T-helper 2 cell treated with Interferon-gamma antibody and Interleukin-4, amounts not matched to agents 5 μg/mL and 100 μg/mL, for 36 hours (primary cell): ENCODE results near the gene RNU5B-1.
"Not testable (repeated sequence)": the region's sequence is repeated elsewhere in the genome, so short reads cannot be mapped to it uniquely, and the experiment has no call there.

ENCODE experiments used
- DNase-seq: peaks from one replicate; pipeline ENCODE4 v3.0.0; 2021; ENCODE audit warnings: low spot score
- H3K27ac Mint-ChIP-seq: one replicate; pipeline ENCODE4 v1.8.0; 2021; ENCODE audit warnings: mild to moderate bottlenecking, mixed read lengths
- H3K27me3 Mint-ChIP-seq: one replicate; pipeline ENCODE4 v1.8.0; 2021; ENCODE audit warnings: low read depth, mixed read lengths
- H3K36me3 Mint-ChIP-seq: one replicate; pipeline ENCODE4 v1.8.0; 2021; ENCODE audit warnings: low read depth, mixed read lengths
- H3K4me1 Mint-ChIP-seq: one replicate; pipeline ENCODE4 v1.8.0; 2021; ENCODE audit warnings: low read depth, mixed read lengths
- H3K4me3 Mint-ChIP-seq: one replicate; pipeline ENCODE4 v1.8.0; 2022; ENCODE audit warnings: mild to moderate bottlenecking, moderate library complexity, mixed read lengths
- H3K9me3 Mint-ChIP-seq: one replicate; pipeline ENCODE4 v1.8.0; 2021; ENCODE audit warnings: mixed read lengths

The RNU5B-1 gene

DNA sequence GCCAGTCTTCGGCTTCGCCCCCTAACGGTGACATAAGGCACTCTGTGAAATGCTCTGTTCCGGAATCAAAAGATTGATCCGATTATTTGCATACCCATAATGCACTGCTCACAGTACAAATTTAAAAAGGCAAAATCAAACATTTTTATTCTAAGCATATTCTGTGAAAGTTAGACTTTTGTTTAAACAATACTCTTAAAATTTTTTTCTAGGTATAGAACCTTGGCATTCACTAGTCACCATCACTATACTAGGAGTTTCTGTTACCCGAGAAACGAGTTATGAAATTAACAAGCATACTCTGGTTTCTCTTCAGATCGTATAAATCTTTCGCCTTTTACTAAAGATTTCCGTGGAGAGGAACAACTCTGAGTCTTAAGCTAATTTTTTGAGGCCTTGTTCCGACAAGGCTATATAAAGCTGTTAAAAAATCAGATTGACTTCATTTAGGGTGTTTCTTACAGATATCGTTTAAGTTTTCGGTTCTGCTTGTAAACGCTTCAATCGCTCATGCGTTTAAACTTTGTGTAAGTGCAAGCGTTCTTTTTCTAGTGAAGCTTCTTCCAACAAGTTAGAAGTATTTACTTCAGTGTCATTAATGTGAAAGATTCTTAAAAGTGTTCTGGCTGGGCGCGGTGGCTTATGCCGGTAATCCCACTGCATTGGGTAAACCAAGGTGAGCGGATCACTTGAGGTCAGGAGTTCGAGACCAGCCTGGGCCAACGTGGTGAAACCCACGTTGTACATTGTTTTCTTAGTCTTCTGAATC, at the start of gene RNU5B-1:
Gene RNU5B-1 (plus strand): TSS at position 297 of the 769 bp plus-strand sequence.
- H3K27ac Mint-ChIP-seq = peak within 1 kb of the TSS; percentile 97
- peaks cover 31% of the 10 kb centered on the region for H3K4me1 Mint-ChIP-seq
- H3K36me3 Mint-ChIP-seq = no peaks in the 10 kb centered on the region
- peaks cover 6% of the 10 kb centered on the region for H3K27me3 Mint-ChIP-seq
- no peaks in the 10 kb centered on the region for H3K9me3 Mint-ChIP-seq
- DNase-seq = peak; percentile 85
- H3K4me3 Mint-ChIP-seq = peak within 1 kb of the TSS; percentile 98

GRCh38 chr15:65254758-65255157, 49.7 kb upstream of the RNU5B-1 start:
- Mint-ChIP-seq H3K9me3 (no peaks in the 10 kb centered on the region), H3K4me3 (no peak overlapping the region), H3K27me3 (no peaks in the 10 kb centered on the region), H3K4me1 (no peaks in the 10 kb centered on the region), H3K27ac (no peak overlapping the region), H3K36me3 (peaks cover 9% of the 10 kb centered on the region)
- DNase-seq = no peak

DNA sequence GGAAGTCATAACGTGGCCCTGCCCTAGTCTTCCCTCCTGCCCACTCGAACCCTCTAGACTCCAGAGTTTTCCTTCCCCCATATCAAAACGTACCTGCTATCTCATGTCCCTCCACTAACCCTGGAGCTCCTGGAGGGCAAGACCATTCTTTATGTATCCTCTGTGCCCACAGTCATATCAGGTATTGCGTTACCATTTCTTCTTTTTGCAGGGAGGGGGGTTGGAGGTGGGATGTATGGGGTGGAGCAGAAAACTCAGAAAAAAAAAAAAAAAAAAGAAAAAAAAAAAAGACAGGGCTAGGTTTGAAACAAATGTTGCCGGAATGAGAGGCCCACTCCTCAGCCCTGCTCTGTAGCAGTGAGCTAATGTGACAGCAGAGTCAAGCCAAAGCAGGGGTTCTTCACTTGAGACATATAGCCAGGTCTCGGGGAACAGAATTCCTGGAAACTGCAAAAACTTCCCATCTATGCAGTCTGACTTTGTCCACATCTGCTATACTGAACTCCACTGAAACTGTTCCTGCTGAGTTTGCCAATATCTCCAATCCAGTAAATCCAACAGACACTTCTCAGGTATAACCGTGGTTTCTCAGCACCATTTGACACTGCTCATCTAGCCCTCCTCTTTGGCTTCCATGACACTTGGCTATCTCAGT, 48.9 kb upstream of the RNU5B-1 start:
- Mint-ChIP-seq H3K27me3 (no peaks in the 10 kb centered on the region), H3K4me1 (no peaks in the 10 kb centered on the region), H3K36me3 (peaks cover 12% of the 10 kb centered on the region), H3K9me3 (no peaks in the 10 kb centered on the region), H3K4me3 (no peak overlapping the region), H3K27ac (no peak overlapping the region)
- no peak for DNase-seq

GRCh38 chr15:65258375-65259262, 45.9 kb upstream of the RNU5B-1 start:
- Mint-ChIP-seq H3K36me3 (peaks cover 27% of the 10 kb centered on the region), H3K9me3 (no peaks in the 10 kb centered on the region), H3K27ac (no peak overlapping the region), H3K4me3 (no peak overlapping the region), H3K4me1 (no peaks in the 10 kb centered on the region), H3K27me3 (no peaks in the 10 kb centered on the region)
- DNase-seq = no peak

GRCh38 chr15:65259367-65259797, 45.1 kb upstream of the RNU5B-1 start:
- Mint-ChIP-seq H3K27me3 (no peaks in the 10 kb centered on the region), H3K36me3 (peaks cover 27% of the 10 kb centered on the region), H3K4me1 (no peaks in the 10 kb centered on the region), H3K9me3 (no peaks in the 10 kb centered on the region), H3K27ac (no peak overlapping the region), H3K4me3 (no peak overlapping the region)
- no peak for DNase-seq

- H3K36me3 Mint-ChIP-seq = peaks cover 27% of the 10 kb centered on the region
- H3K4me1 Mint-ChIP-seq = no peaks in the 10 kb centered on the region
- H3K4me3 Mint-ChIP-seq = no peak overlapping the region
- no peaks in the 10 kb centered on the region for H3K27me3 Mint-ChIP-seq
- no peak for DNase-seq
- H3K27ac Mint-ChIP-seq = no peak overlapping the region
- no peaks in the 10 kb centered on the region for H3K9me3 Mint-ChIP-seq
These were observed 43.5 kb upstream of the RNU5B-1 start for GRCh38 chr15:65260968-65261367.

- H3K27me3 Mint-ChIP-seq = no peaks in the 10 kb centered on the region
- DNase-seq = no peak
- no peaks in the 10 kb centered on the region for H3K9me3 Mint-ChIP-seq
- no peak overlapping the region for H3K27ac Mint-ChIP-seq
- H3K4me3 Mint-ChIP-seq = no peak overlapping the region
- peaks cover 23% of the 10 kb centered on the region for H3K36me3 Mint-ChIP-seq
- H3K4me1 Mint-ChIP-seq = no peaks in the 10 kb centered on the region
These were observed 41.2 kb upstream of the RNU5B-1 start for GRCh38 chr15:65263313-65263712.

- H3K27ac Mint-ChIP-seq = no peak overlapping the region
- H3K4me1 Mint-ChIP-seq = no peaks in the 10 kb centered on the region
- H3K4me3 Mint-ChIP-seq = no peak overlapping the region
- H3K9me3 Mint-ChIP-seq = no peaks in the 10 kb centered on the region
- peaks cover 20% of the 10 kb centered on the region for H3K36me3 Mint-ChIP-seq
- H3K27me3 Mint-ChIP-seq = no peaks in the 10 kb centered on the region
- DNase-seq = no peak
These were observed 39.5 kb upstream of the RNU5B-1 start for GRCh38 chr15:65264863-65265430.

DNA sequence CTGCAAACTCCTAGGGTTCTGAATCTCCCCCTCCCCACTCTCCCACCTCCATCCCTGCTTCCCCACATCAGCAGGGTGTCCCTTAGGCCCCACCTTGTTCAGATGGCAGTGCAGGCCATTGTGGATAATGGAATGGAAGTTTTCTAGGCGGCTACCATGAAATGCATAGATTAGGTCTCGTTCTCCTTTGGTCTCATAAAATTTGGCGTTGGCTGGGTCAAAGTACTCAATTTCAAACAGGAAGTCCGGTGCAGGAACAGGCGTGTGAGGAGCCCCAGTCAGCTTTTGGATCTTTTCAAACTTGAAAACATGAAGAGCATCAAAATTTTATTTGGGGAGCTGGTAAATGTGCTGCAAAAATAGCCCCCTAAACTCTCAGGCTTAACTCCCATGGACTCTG, 38.0 kb upstream of the RNU5B-1 start:
- Mint-ChIP-seq H3K27ac (no peak overlapping the region), H3K36me3 (peaks cover 12% of the 10 kb centered on the region), H3K9me3 (no peaks in the 10 kb centered on the region), H3K27me3 (no peaks in the 10 kb centered on the region), H3K4me1 (no peaks in the 10 kb centered on the region), H3K4me3 (no peak overlapping the region)
- no peak for DNase-seq

DNA sequence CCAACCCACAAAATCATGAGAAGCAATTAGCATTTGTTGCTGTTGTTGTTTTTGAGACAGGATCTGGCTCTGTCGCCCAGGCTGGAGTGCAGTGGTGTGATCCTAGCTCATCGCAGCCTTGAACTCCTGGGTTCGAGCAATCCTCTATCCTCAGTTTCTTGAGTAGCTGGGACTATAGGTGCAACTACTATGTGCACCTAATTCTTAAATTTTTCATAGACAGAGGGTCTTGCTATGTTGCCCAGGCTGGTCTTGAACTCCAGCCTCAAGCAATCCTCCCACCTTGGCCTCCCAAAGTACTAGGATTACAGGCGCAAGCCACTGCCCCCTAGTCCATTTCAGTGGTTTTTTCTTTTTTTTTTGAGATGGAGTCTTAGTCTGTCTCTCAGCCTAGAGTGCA, 36.1 kb upstream of the RNU5B-1 start:
- H3K9me3 Mint-ChIP-seq = no peaks in the 10 kb centered on the region
- H3K27ac Mint-ChIP-seq = no peak overlapping the region
- H3K36me3 Mint-ChIP-seq = peaks cover 3% of the 10 kb centered on the region
- no peaks in the 10 kb centered on the region for H3K4me1 Mint-ChIP-seq
- DNase-seq = no peak
- H3K27me3 Mint-ChIP-seq = no peaks in the 10 kb centered on the region
- H3K4me3 Mint-ChIP-seq = no peak overlapping the region

DNA sequence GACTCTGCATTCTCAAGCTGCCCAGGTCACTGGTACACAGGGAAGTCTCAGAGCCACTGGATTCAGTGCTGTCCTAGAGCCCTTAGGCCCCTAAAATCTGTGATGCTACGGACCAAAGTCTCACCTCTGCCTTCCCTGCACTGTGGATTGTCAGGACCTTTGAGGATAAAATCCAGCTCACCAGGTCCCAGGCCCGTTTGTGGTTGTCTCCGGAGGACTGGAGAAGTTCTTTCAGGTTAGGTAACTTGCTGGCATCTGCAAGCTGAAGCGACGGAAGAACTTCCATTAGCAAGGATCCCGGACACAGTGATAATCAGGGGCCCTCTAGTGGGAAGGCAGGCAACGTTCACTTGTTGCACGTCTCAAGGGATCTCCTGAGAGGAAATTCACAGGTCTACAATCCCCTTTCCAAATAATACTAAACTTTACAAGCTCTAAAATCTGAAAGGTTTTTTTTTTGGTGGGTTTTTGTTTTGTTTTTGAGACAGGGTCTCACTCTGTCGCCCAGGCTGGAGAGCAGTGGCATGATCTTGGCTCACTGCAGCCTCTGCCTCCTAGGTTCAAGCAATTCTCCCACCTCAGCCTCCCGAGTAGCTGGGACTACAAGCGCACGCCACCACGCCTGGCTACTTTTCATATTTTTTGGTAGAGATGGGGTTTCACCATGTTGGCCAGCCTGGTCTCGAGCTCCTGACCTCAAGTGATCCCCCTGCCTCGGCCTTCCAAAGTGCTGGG, 33.5 kb upstream of the RNU5B-1 start:
- H3K9me3 Mint-ChIP-seq, H3K27me3 Mint-ChIP-seq, H3K4me3 Mint-ChIP-seq, H3K36me3 Mint-ChIP-seq, H3K27ac Mint-ChIP-seq, DNase-seq: not testable (repeated sequence)
- H3K4me1 Mint-ChIP-seq = peaks cover 10% of the 10 kb centered on the region

GRCh38 chr15:65275104-65275727, 29.3 kb upstream of the RNU5B-1 start:
- no peaks in the 10 kb centered on the region for H3K9me3 Mint-ChIP-seq
- no peak overlapping the region for H3K4me3 Mint-ChIP-seq
- peak overlapping the region; percentile 42 for H3K27ac Mint-ChIP-seq
- no peak for DNase-seq
- peaks cover 4% of the 10 kb centered on the region for H3K36me3 Mint-ChIP-seq
- peaks cover 17% of the 10 kb centered on the region for H3K4me1 Mint-ChIP-seq
- H3K27me3 Mint-ChIP-seq = no peaks in the 10 kb centered on the region

- H3K9me3 Mint-ChIP-seq = no peaks in the 10 kb centered on the region
- no peak for DNase-seq
- no peak overlapping the region for H3K4me3 Mint-ChIP-seq
- H3K4me1 Mint-ChIP-seq = peaks cover 17% of the 10 kb centered on the region
- peaks cover 4% of the 10 kb centered on the region for H3K36me3 Mint-ChIP-seq
- no peaks in the 10 kb centered on the region for H3K27me3 Mint-ChIP-seq
- H3K27ac Mint-ChIP-seq = no peak overlapping the region
These were observed 28.8 kb upstream of the RNU5B-1 start for GRCh38 chr15:65275728-65276126.
